ENCODE data around the gene HS1BP3. TPM values are rescaled to one million over a fixed set of nuclear protein-coding genes. Genes with fewer than 3 reads are reported as not detected.
A peak's percentile ranks its signal among the peaks of the same experiment; 100 is the strongest.

Gene HS1BP3
- total and polyA plus RNA-seq, 2 of the 13 experiments (the other 11 are each of a cell fraction or from before 2014, with no cell fraction given), result 15.2 to 22.0 TPM

DNA sequence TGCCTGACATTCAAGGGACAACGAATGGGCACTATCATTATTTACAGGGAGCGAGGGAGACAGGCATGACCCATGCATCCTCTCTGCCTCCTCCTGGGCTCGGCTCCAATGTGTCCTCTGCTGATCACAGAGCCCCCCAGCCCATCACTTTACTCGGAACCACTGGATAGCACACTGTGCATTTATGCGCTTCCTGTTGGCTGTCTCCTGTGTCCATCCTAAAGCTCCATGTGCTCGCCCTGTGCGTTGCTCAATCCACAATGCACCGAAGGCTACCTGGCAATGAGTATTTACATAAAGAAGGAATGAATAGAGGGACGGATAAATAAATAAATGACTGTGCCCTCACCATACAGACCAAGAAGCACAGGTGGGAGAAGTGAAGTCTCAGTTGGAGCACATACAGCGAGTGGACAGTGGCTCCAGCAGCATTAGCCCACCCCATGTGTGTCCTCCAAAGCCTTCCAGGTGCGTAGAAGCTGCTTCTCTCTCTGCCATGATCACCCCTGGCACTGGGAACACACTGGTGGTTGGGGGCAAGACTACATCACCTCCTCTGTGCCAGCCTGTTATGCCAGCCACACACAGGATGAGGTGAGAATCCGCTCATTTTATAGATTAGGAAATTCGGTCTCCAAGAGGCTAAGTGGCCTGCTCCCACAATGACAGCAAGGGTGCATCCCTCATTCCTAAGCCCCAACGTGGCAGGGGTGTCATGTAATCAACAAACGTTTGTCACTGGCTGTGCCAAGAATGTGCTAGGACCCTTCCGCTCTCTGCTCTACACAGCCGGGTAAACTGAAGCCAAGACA, 13.7 kb upstream of the HS1BP3 start (continued):
- TF ChIP-seq SYNCRIP (IDR thresholded peaks at IDR 0.05; ENCODE audit: insufficient read depth, low read depth, low read length), result no peak
- TF ChIP-seq ISX (CRISPR knock-in tag; conservative IDR thresholded peaks at IDR 0.05), result no peak
- TF ChIP-seq NFYB (CRISPR knock-in tag; IDR thresholded peaks at IDR 0.05), result no peak
- TF ChIP-seq NAIF1 (CRISPR knock-in tag; IDR thresholded peaks at IDR 0.05; ENCODE audit: borderline replicate concordance), result no peak
- no peak for TF ChIP-seq SMAD1 (CRISPR knock-in tag; IDR thresholded peaks at IDR 0.05; ENCODE audit: borderline replicate concordance, low read depth)
- no peak for TF ChIP-seq GTF2F1 (IDR thresholded peaks at IDR 0.05; ENCODE audit: low read length)
- no peak for TF ChIP-seq ZNF367 (CRISPR knock-in tag; IDR thresholded peaks at IDR 0.05; ENCODE audit: borderline replicate concordance)
- TF ChIP-seq ZNF180 (CRISPR knock-in tag; IDR thresholded peaks at IDR 0.05; ENCODE audit: borderline replicate concordance, low read depth), result no peak
- no peak for TF ChIP-seq TMF1 (CRISPR knock-in tag; IDR thresholded peaks at IDR 0.05; ENCODE audit: low read depth)
- TF ChIP-seq, protein P1, sequence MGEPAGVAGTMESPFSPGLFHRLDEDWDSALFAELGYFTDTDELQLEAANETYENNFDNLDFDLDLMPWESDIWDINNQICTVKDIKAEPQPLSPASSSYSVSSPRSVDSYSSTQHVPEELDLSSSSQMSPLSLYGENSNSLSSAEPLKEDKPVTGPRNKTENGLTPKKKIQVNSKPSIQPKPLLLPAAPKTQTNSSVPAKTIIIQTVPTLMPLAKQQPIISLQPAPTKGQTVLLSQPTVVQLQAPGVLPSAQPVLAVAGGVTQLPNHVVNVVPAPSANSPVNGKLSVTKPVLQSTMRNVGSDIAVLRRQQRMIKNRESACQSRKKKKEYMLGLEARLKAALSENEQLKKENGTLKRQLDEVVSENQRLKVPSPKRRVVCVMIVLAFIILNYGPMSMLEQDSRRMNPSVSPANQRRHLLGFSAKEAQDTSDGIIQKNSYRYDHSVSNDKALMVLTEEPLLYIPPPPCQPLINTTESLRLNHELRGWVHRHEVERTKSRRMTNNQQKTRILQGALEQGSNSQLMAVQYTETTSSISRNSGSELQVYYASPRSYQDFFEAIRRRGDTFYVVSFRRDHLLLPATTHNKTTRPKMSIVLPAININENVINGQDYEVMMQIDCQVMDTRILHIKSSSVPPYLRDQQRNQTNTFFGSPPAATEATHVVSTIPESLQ (CRISPR knock-in tag; conservative IDR thresholded peaks at IDR 0.05), result no peak
- no peak for TF ChIP-seq ATAD3A (CRISPR knock-in tag; IDR thresholded peaks at IDR 0.05)
- TF ChIP-seq SMAD3 (CRISPR knock-in tag; IDR thresholded peaks at IDR 0.05), result no peak
- no peak for TF ChIP-seq NFKBIZ (CRISPR knock-in tag; IDR thresholded peaks at IDR 0.05)
- TF ChIP-seq RFX1 (IDR thresholded peaks at IDR 0.05), result no peak
- TF ChIP-seq ZNF446 (CRISPR knock-in tag; IDR thresholded peaks at IDR 0.05), result no peak
- TF ChIP-seq TCF12 (IDR thresholded peaks at IDR 0.05), result no peak
- TF ChIP-seq TCF12 (CRISPR knock-in tag; IDR thresholded peaks at IDR 0.05), result no peak
- no peak for TF ChIP-seq KLF13 (CRISPR knock-in tag; IDR thresholded peaks at IDR 0.05)
- TF ChIP-seq ZFP82 (CRISPR knock-in tag; IDR thresholded peaks at IDR 0.05; ENCODE audit: borderline replicate concordance), result no peak
- TF ChIP-seq CEBPG (CRISPR knock-in tag; IDR thresholded peaks at IDR 0.05), result peak; percentile 92
- peak; percentile 29; the same call in 1 of the 2 replicates for TF ChIP-seq ZSCAN31 (CRISPR knock-in tag; IDR thresholded peaks at IDR 0.05; ENCODE audit: low read depth)
- TF ChIP-seq XBP1 (CRISPR knock-in tag; IDR thresholded peaks at IDR 0.05), result no peak
- no peak for TF ChIP-seq ZNF230 (CRISPR knock-in tag; IDR thresholded peaks at IDR 0.05)
- TF ChIP-seq BRD4 (CRISPR knock-in tag; IDR thresholded peaks at IDR 0.05), result no peak
- no peak for TF ChIP-seq ZNF564 (CRISPR knock-in tag; IDR thresholded peaks at IDR 0.05)
- TF ChIP-seq, protein P2, sequence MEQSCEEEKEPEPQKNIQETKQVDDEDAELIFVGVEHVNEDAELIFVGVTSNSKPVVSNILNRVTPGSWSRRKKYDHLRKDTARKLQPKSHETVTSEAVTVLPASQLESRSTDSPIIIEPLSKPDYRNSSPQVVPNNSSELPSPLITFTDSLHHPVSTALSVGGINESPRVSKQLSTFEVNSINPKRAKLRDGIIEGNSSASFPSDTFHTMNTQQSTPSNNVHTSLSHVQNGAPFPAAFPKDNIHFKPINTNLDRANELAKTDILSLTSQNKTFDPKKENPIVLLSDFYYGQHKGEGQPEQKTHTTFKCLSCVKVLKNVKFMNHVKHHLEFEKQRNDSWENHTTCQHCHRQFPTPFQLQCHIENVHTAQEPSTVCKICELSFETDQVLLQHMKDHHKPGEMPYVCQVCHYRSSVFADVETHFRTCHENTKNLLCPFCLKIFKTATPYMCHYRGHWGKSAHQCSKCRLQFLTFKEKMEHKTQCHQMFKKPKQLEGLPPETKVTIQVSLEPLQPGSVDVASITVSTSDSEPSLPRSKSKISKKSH (CRISPR knock-in tag; IDR thresholded peaks at IDR 0.05; ENCODE audit: borderline replicate concordance), result no peak
- no peak for TF ChIP-seq CREB1 (IDR thresholded peaks at IDR 0.05)
- no peak for TF ChIP-seq CREB1 (CRISPR knock-in tag; IDR thresholded peaks at IDR 0.05)
- TF ChIP-seq YY1 (IDR thresholded peaks at IDR 0.05; ENCODE audit: insufficient read depth, insufficient replicate concordance, low read depth, low read length), result no peak
- TF ChIP-seq ZNF644 (CRISPR knock-in tag; IDR thresholded peaks at IDR 0.05; ENCODE audit: low read depth), result no peak

Data from HepG2 (cell line).